GM18858 (cell line): Measurements from ENCODE around the gene GGACT.
"Not testable (repeated sequence)": the region's sequence is repeated elsewhere in the genome, so short reads cannot be mapped to it uniquely, and the experiment has no call there.

Experiments
- ATAC-seq: cut with Tn5 transposase; IDR thresholded peaks from one replicate; pipeline ENCODE4 v1.9.1; 2021; ENCODE audit not compliant: unreplicated experiment

GGACT gene

DNA sequence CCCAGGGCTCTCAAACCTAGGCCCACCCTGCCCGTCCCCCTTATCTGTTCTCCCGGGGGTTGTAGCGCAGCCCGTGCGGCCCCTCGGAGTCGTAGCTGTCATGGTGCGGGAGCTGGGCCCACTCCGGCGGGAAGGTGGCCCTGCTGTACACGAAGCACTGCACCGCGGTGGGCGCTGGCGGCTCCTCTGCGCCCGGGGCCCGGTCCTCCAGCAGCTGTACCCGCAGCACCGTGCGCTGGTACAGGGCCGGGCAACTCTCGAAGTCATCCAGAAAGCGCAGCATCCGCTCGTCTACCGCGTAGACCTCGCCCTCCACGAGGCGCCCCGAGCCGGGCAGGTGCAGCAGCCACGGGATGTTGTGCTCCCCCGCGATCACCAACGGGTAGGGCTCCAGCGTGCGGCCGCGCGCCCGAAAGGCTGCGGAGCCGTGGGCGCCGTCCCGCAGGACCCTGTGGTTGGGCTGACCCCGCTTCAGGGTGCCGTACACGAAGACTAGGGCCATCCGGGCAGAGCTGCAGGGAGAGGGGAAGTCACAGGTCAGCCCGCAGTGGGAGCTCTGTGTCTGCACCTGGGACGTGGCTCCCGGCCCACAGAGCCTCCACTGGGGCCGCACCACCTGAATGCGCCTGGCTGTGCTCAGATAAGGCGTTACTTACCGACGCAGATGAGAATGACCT, 56.4 kb downstream of the GGACT start:
- ATAC-seq, result no peak

- ATAC-seq, result no peak
Observed at GRCh38 chr13:100530671-100531213, 57.8 kb downstream of the GGACT start.

DNA sequence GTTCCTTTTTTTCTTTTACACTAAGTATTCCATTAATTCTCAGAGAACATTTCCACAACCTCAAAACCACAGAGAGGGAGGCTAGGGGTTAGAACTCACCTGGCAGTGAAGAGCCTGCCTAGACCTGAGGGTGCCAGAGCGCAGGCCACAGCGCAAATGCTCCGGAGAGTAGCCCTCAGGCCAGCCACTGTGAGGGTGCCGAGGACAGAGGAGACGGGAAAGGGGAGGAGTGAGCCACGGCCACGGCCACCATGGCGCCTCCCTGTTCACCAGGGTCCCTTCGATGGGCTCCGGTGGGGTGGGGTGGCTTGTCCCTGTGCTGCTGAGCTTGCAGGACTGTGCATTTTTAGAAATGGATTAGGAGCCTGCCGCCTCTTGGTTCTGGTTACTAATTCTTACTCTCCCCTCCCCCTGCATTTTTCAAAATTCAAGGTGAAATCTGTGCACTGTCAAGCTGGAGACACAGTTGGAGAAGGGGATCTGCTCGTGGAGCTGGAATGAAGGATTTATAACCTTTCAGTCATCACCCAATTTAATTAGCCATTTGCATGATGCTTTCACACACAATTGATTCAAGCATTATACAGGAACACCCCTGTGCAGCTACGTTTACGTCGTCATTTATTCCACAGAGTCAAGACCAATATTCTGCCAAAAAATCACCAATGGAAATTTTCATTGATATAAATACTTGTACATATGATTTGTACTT, 58.8 kb downstream of the GGACT start:
- ATAC-seq, result no peak

DNA sequence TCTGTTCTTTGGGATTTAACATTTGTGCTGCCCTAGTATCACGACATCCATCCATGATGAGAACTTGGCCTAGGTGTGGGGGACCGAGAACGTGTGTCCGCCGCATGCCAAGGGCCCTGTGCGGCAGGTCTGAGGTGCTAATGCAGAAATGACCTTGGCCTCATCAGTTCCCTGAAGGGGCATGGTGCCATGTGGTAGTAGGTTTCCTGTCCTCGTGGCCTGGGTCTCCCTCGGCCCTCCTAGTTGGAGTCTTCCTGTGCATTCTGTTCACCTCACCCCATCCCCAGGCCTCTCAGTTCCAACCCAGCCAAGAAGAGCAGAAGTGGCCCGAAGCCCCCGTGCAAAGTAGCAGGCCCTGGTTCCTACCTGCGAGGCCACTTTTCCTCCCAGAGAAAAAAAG, 59.8 kb downstream of the GGACT start:
- ATAC-seq, result no peak

DNA sequence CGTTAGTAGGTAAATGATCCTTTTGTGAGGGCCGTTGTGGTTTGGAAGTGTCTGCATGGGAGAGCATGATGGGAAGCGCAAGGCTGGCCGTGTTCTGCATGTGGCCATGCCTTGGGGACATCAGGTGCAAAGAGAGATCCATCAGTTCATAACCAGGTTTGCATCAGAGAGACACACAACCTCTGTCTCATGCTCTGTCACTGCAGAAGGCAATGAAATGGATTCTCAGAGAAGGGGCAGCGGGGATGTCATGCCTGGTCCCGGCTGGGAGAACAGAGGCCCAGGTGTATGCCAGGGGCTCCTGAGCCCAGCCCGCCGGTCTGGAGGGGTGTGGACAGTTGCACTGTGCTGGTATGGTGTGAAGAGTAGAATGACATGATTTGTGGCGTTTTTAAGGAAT, 60.2 kb downstream of the GGACT start:
- ATAC-seq, result no peak

GRCh38 chr13:100527644-100528043, 60.9 kb downstream of the GGACT start:
- ATAC-seq, result no peak

DNA sequence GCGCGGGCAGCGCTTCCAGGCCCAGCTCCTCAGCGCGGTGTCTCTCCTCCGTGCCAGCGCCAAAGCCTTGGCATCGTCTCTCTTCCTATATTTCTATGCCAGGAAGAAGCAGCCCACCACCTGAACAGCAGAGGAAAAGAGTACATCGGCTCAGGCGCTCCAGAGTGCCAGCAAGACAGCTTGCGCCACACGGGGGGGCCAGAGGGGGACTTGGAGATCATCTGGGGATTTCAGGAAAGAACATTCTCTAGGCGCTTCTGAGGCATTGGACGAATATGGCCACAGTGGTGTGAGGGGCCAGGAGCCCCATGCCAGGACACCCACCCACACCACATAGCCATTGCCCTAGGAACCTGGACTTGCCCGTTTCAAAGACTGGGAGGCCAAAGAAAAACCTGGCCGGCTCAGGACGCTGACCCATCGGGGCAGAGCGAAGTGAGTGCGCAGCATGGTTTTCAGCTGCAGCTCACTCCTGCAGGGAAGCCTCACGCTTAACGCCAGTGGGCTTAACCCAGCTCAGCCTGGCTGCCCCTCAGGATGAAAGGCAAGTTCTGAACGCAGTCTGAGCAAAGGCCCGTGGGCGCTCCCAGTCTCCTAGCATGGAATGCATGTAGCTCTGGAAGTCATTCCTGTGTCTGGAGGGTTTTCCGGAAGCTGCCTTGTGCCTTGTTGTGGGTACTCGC, 62.1 kb downstream of the GGACT start:
- ATAC-seq, result no peak

DNA sequence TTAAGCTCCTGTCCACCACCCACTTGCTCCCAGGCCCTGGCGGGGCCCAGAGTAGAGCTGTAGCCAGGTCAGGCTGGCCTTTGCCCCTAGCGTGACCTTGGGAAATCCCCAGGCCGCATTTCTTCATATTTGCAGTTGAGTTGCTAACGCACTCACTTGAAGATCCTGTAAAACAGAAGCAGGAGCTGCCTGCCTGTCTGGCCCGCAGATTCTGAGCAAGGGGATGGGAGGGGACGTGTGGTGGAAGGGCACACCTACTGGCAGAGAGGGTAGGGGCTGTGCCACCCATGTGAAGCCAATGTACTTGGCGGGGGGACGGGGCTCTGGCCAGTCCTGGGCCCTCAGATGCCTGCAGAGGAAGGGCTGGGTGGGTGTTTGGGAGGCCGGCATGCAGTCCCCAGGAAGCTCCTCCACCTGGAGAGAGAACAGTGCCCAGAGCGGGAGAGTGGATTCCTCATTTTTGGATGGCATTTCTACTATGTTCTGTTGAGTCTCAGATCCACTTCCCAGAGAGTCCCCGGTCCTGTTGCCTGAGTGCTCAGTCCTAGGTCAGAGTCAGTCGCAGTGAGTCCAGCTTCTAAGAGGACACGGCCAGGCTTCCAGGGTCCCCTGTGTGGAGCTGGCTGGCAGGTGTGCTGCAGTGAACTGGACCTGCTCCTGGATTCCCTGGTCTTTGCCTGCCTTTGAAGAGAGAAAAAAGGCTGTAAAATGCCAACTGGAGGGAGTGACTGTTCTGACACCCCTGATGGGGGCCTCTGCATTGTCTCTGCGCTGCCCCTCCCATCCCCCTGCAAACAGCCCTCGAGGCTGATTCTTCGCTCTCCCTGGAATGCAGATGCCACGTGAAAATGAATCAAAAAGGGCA, 62.9 kb downstream of the GGACT start:
- no peak for ATAC-seq

DNA sequence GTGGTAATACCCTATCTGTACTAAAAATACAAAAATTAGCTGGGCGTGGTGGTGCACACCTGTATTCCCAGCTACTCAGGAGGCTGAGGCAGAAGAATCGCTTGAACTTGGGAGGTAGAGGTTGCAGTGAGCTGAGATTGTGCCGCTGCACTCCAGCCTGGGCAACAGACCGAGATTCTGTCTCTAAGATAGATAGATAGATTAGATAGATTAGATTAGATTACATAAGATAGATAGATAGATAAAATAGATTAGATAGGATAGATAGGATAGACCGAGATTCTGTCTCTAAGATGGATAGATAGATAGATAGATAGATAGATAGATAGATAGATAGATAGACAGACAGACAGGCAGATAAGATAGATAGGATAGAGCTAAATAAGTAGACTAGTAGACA, 63.9 kb downstream of the GGACT start:
- ATAC-seq, result not testable (repeated sequence)

DNA sequence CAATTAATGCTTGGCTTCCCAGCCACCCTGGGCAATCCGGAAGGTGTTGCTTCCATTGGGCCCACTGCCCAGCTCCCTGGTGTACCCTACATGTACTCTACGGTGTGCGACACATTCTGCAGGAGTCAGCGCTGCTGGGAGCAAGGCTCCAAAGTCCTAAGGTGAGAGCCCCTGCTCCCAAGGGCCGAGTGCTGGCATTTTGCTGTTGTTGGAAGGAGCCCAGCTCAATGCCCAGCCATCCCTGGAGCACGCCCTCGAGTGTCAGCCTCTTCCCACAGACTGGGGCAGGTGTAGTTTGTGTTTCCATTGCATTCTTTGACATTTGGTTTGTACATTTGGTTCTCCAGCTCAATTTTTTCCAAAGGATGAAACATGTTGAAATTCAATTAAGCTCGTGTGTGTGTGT, 64.6 kb downstream of the GGACT start:
- ATAC-seq, result no peak

GRCh38 chr13:100523411-100523810, 65.2 kb downstream of the GGACT start:
- no peak for ATAC-seq

DNA sequence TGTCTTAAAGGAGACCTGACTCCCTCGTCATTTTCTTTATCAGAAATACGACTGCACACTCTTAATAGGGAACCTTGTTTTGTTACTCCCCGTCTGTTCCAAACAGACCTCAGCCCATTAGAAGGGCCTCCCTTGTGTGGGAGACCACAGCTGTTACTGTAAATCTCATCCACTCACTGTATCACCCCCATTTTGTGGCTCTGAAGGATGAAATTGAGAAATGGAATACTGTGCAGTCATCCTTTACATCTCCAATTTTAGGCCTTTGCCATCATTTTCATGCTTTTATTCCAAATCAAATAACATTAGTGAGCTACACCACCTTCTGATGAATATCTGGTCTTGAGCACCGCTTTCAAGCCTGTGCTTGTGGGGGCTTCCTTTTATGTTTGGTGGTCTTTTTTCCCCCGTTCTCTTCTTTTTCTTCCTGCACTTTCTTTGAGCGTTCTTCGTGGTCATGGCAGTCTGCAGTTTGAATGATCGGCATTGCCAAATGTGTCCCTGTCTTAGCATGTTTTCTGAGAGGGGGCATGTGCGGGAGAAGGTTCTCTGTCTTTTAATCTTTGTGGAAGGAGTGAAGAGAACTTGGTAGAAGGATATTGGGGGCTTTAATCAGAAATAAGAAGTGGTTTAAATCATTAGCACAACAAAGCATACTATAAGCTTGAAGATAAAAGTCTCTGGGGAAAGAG, 65.8 kb downstream of the GGACT start:
- ATAC-seq, result no peak

- no peak for ATAC-seq
Observed at GRCh38 chr13:100521851-100522617, 66.6 kb downstream of the GGACT start.

GRCh38 chr13:100520936-100521850, 67.4 kb downstream of the GGACT start:
- ATAC-seq, result no peak

GRCh38 chr13:100519626-100520025, 69.0 kb downstream of the GGACT start:
- no peak for ATAC-seq

DNA sequence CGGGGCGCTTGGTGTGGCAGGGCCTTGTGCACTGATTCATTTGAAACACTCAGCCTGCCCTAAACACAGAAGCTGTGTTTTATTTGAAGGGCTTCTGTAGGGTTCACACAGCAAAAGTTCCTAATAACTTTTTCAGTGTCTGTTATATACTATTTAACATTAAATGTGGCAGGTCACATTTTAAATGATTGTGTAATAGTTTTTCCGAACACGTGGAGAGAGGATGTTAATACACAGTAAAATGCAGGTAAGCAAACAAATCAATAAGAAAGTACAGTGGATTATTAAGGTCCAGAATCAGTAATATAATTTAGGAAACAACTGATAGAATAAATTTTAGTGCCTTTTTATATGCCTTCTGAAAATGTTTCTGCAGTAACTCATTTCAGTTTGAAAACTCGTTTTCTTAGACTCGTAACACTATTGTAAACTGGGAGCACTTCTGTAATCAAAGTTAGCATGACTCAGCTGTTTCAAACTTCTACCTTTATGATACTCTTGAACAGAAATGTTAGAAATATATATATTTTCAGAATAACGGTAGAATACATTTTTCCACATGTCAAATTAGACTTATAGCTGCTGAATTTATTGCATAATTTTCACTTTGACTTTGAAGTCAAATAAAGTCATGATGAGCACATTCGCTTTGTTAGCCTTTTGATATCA, 70.1 kb downstream of the GGACT start:
- no peak for ATAC-seq

DNA sequence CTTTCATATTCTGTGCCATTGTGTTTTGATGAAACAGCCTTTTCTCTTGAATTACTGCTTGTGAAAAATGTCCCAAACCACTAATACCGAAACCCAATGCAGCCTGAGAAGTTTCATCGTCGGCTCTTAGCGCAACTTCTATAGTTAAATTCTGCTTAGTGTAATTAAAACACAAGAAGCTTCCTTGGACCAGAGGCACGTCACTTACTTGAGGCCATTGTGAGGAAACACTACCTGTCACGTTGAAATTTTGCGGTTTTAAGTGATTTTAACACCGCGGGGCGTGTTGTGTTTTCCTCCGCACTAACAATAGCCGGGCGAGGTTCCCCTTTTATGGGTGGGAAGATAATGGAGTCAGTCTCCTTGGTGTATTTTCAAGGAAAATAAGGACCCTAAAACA, 70.9 kb downstream of the GGACT start:
- no peak for ATAC-seq

- ATAC-seq, result no peak
Observed at GRCh38 chr13:100517135-100517534, 71.5 kb downstream of the GGACT start.
